PC-3 (cell line): ENCODE data around the gene IRS2.

Source experiments
- EZH2 ChIP-seq: fragments of 300-600 bp; sonication (generic); IDR thresholded peaks from one replicate; pipeline ENCODE4 v1.6.1; 2017; ENCODE audit warnings: antibody characterized with exemption, mild to moderate bottlenecking, low read length; ENCODE audit not compliant: unreplicated experiment
- EZH2phosphoT487 ChIP-seq: fragments of 300-600 bp; sonication (generic); IDR thresholded peaks from 2 replicates; pipeline ENCODE4 v1.6.1; 2018; ENCODE audit warnings: mild to moderate bottlenecking, antibody characterized with exemption, low read length, borderline replicate concordance
- TF ChIP-seq, protein P1 (sequence below): fragments of 300-600 bp; sonication (generic); conservative IDR thresholded peaks from 2 replicates; pipeline ENCODE4 v1.5.1; 2017; ENCODE audit warnings: antibody characterized with exemption, low read depth, mild to moderate bottlenecking, low read length

GRCh38 chr13:109744512-109745051 is 41.8 kb downstream of the IRS2 start:
- TF ChIP-seq, protein P1, sequence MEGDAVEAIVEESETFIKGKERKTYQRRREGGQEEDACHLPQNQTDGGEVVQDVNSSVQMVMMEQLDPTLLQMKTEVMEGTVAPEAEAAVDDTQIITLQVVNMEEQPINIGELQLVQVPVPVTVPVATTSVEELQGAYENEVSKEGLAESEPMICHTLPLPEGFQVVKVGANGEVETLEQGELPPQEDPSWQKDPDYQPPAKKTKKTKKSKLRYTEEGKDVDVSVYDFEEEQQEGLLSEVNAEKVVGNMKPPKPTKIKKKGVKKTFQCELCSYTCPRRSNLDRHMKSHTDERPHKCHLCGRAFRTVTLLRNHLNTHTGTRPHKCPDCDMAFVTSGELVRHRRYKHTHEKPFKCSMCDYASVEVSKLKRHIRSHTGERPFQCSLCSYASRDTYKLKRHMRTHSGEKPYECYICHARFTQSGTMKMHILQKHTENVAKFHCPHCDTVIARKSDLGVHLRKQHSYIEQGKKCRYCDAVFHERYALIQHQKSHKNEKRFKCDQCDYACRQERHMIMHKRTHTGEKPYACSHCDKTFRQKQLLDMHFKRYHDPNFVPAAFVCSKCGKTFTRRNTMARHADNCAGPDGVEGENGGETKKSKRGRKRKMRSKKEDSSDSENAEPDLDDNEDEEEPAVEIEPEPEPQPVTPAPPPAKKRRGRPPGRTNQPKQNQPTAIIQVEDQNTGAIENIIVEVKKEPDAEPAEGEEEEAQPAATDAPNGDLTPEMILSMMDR: no peak
- TF ChIP-seq EZH2 (no peak), EZH2phosphoT487 (no peak)
